HL-60 (cell line): ENCODE results near the gene POLR3A.

Experiments used
- CTCF ChIP-seq: IDR thresholded peaks from one replicate; pipeline ENCODE4 v1.5.1; 2011; ENCODE audit warnings: low read length, control low read depth, inconsistent platforms; ENCODE audit not compliant: insufficient read depth
- GABPA ChIP-seq: IDR thresholded peaks from 2 replicates; pipeline ENCODE4 v1.6.1; 2012; ENCODE audit warnings: low read depth
- POLR2AphosphoS5 ChIP-seq: IDR thresholded peaks from 2 replicates; pipeline ENCODE4 v1.6.1; 2012; ENCODE audit warnings: low read depth
- REST ChIP-seq: IDR thresholded peaks from 2 replicates; pipeline ENCODE4 v1.6.1; 2012; ENCODE audit warnings: low read depth; ENCODE audit not compliant: insufficient replicate concordance
- SPI1 ChIP-seq: IDR thresholded peaks from 2 replicates; pipeline ENCODE4 v1.6.1; 2012; ENCODE audit warnings: low read depth, mild to moderate bottlenecking, borderline replicate concordance

GRCh38 chr10:78045856-78046255, 16.5 kb upstream of the POLR3A start:
- TF ChIP-seq CTCF (no peak), REST (no peak), POLR2AphosphoS5 (no peak), GABPA (no peak), SPI1 (no peak)
